Fibroblast of mammary gland (primary cell): ENCODE results near the gene AGBL2.
A peak's percentile ranks its signal among the peaks of the same experiment; 100 is the strongest.
"Not testable (repeated sequence)": the region's sequence is repeated elsewhere in the genome, so short reads cannot be mapped to it uniquely, and the experiment has no call there.

Source experiments
- DNase-seq: peaks from one replicate; pipeline ENCODE4 v3.0.0-alpha.2; 2010; ENCODE audit warnings: low read depth
- H3K4me3 ChIP-seq: 2 replicates; pipeline ENCODE4 v1.5.1; 2011; ENCODE audit warnings: low read depth, mild to moderate bottlenecking, low read length, moderate library complexity; ENCODE audit not compliant: control insufficient read depth
- CTCF ChIP-seq: conservative IDR thresholded peaks from 2 replicates; pipeline ENCODE4 v1.5.1; 2011; ENCODE audit warnings: low read depth, low read length, inconsistent platforms; ENCODE audit not compliant: control insufficient read depth, insufficient read depth

The AGBL2 gene

DNA sequence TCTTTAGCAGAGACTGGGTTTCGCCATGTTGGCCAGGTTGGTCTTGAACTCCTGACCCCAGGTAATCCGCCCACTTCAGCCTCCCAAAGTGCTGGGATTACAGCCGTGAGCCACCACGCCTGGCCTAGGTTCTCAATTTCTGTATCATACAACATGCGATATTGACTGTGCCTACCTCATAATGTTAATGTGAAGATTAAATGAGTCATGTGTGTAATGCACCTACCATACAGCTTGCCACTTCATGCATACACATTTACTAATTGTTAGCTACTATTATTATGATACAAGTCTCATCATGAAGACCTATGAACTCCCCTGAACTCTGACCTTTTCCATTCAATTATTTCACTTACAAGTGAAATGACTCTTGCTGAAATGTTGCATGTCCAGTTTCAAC lies 25.7 kb downstream of the AGBL2 start:
- DNase-seq, result no peak

DNA sequence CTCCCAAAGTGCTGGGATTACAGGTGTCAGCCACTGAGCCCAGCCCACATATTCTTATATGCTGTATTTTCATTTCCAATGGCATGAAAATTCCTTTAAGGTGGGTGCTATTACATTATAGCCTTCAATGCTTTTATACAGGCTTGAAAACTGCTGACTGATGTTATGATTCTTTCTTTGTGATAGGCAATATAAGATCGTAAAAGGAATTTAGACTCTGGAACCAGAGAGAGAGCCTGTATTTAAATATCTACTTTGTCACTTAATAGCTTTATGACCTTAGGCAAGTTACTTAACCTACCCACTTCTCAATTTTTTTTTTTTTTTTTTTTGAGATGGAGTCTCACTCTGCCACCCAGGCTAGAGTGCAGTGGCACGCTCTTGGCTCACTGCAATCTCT lies 26.2 kb downstream of the AGBL2 start:
- DNase-seq, result no peak
- TF ChIP-seq CTCF, result no peak
- no peak overlapping the region for H3K4me3 ChIP-seq

More for the DNA sequence above, 25.7 kb downstream of the AGBL2 start:
- H3K4me3 ChIP-seq, result no peak overlapping the region
- no peak for TF ChIP-seq CTCF

GRCh38 chr11:47688111-47688510 lies 27.1 kb downstream of the AGBL2 start:
- H3K4me3 ChIP-seq, result no peak overlapping the region
- no peak for DNase-seq
- TF ChIP-seq CTCF, result no peak

DNA sequence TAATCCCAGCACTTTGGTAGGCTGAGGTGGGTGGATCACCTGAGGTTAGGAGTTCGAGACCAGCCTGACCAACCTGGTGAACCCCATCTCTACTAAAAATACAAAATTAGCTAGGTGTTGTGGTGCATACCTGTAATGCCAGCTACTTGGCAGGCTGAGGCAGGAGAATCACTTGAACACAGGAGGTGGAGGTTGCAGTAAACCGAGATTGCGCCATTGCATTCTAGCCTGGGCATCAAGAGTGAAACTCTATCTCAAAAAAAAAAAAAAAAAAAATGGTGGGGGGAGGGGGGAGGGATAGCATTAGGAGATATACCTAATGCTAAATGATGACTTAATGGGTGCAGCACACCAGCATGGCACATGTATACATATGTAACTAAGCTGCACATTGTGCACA lies 28.5 kb downstream of the AGBL2 start:
- H3K4me3 ChIP-seq, DNase-seq: not testable (repeated sequence)

DNA sequence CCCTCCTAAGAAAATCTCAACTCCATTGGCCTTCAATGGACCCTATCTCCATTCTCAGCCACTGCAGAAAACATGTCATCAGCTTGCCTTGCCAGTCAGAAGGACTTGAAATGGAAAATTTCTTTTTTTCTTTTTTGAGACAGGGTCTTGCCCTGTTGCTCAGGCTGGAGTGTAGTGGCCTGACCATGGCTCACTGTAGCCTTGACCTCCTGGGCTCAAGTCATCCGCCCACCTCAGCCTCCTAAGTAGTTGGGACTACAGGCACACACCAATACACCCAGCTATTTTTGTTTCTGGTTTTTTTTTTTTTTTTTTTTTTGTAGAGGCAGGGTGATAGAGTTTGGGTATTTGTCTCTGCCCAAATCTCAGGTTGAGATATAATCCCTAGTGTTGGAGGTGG lies 29.0 kb downstream of the AGBL2 start:
- no peak for DNase-seq
- TF ChIP-seq CTCF, result no peak
- no peak overlapping the region for H3K4me3 ChIP-seq

DNA sequence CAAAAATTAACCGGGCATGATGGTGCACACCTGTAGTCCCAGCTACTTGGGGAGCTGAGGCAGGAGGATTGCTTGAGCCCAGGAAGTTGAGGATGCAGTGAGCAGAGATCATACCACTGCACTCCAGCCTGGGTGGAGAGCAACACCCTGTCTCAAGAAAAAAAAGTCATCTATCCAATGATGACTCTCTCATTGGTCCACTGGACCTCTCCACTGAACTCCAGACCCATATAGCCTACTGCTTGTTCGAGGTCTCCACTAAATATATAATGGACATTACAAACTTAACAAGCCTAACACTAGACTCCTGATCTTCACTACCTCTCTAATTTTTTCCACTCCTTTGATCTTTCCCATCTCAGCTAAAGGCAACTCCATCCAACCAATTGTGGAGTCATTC lies 39.3 kb downstream of the AGBL2 start:
- no peak overlapping the region for H3K4me3 ChIP-seq
- no peak for TF ChIP-seq CTCF
- no peak for DNase-seq

DNA sequence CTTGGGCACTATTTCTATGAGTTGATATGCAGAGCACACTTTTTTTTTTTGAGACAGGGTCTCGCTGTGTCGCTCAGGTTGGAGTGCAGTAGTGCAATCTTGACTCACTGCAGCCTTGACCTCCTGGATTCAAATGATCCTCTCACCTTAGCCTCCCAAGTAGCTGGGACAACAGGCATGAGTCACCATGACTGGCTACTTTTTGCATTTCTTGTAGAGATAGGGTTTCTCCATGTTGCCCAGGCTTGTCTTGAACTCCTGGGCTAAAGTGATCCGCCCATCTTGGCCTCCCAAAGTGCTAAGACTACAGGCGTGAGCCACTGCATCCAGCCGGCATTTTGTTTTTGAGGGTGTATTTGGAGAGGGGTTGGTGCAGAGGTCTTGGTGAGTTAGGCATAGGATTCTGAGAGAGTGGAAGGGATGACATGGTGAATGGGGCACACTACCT lies 42.9 kb downstream of the AGBL2 start:
- DNase-seq, result peak; percentile 30
- H3K4me3 ChIP-seq, result no peak overlapping the region
- TF ChIP-seq CTCF, result no peak
